Pancreas (tissue), 10 donors: ENCODE measurements around the gene TYSND1. TPM values are rescaled to one million over a fixed set of nuclear protein-coding genes. Genes with fewer than 3 reads are reported as not detected.

ENCODE experiments used
- ATAC-seq, 4 donors: fragments of 200-7000 bp; cut with Tn5 transposase; one replicate each; pipeline versions ENCODE4 v1.8.0 to v1.9.1; 2020; ENCODE audit warnings: mild to moderate bottlenecking in 4 of 4, moderate library complexity in 4 of 4
- DNase-seq, 6 donors: peaks; one replicate each; pipeline ENCODE4 v3.0.0-alpha.2; 2020
- FAIRE-seq: peaks from 2 replicates; lab custom pipeline; 2012; peaks lifted over from hg19 to GRCh38; lab: Jason Lieb, UNC
- H3K27ac ChIP-seq, 4 donors: fragments of 200-600 bp; sonication (generic); 1 replicate in 3 of 4; 2 replicates in 1 of 4; pipeline versions ENCODE4 v1.5.0 to v1.8.0; 2020
- H3K27me3 ChIP-seq, 4 donors: fragments of 200-600 bp; one replicate each; pipeline ENCODE4 v1.8.0; 2021
- H3K36me3 ChIP-seq, 3 donors: fragments of 200-600 bp; sonication (generic) in 1 of 3; one replicate each; pipeline versions ENCODE4 v1.5.0 to v1.8.0; 2020 to 2021
- H3K4me1 ChIP-seq, 3 donors: fragments of 200-600 bp; one replicate each; pipeline ENCODE4 v1.8.0; 2021
- H3K4me3 ChIP-seq, 4 donors: fragments of 200-600 bp; sonication (generic) in 2 of 4; one replicate each; pipeline versions ENCODE4 v1.5.0 to v1.8.0; 2020 to 2021
- H3K9me3 ChIP-seq, 4 donors: fragments of 200-600 bp; one replicate each; pipeline ENCODE4 v1.8.0; 2021
- CTCF ChIP-seq, 4 donors: fragments of 200-600 bp; sonication (generic) in 3 of 4; IDR thresholded peaks; one replicate each; pipeline versions ENCODE4 v1.5.0 to v1.8.0; 2021; ENCODE audit warnings: antibody characterized with exemption in 4 of 4
- WGBS, 2 donors: extraction: QIAGEN DNeasy Blood & Tissue Kit; methylation state at CpG; one replicate each; pipeline ENCODE4 v1.1.7; 2013; 5-methylcytosine and 5-hydroxymethylcytosine counted together
- intact Hi-C, 3 donors: fragments of 100-400 bp; cut with DNase I; formaldehyde crosslinking; loops; one replicate each; pipeline versions ENCODE4 v1.11.1 to v1.14.2; 2022
- polyA plus RNA-seq, 2 donors: library from polyadenylated mRNA; stranded (reverse); fragments of 200-250 nt; gene quantifications; one replicate each; pipeline ENCODE4 v1.2.3, GENCODE V29; 2013
- total RNA-seq, 6 donors: library from RNA; stranded (reverse); fragmentation: NEBNext Ultra II Directional in 4 of 6; extraction: Animal tissue kit (Norgen Biotek cat#: 25700) in 4 of 6; gene quantifications; one replicate each; pipeline versions ENCODE4 v1.2.1 to v1.2.4, GENCODE V29; 2021 to 2023
- donor health status: healthy with polysubstance abuse.
- donor health status: DM: no; HTN: no; CAD: no; lungs with moderate emphysema.
- donor health status: DM: no; HTN: no; CAD: no.
- donor health status: control.
- donor health status: control.
- donor health status: Bipolar disorder and iron deficiency.
- donor health status: DM: yes; HTN: yes; CAD: no.
- donor health status: DM: no; HTN: no; CAD: no.
- donor health status: DM: no; HTN: no; CAD: no.
- donor health status: DM: yes; HTN: yes; CAD: no.

TYSND1 gene
- total and polyA plus RNA-seq, 8 donors = 6.7 to 9.5 (median 7.9) TPM

GRCh38 chr10:70118196-70118595, 28.3 kb downstream of the TYSND1 start:
- no peak for TF ChIP-seq CTCF (IDR thresholded peaks at IDR 0.05)
- Histone ChIP-seq H3K9me3 (no peaks in the 10 kb centered on the region), H3K36me3 (peaks cover 0 to 5% (median 0%) of the 10 kb centered on the region in 3 donors), H3K27ac (no peak overlapping the region), H3K4me3 (no peak overlapping the region), H3K4me1 (no peaks in the 10 kb centered on the region), H3K27me3 (no peaks in the 10 kb centered on the region)
- FAIRE-seq = no peak
- intact Hi-C loops = no loop called here
- DNase-seq = no peak
- WGBS, 2 donors = 89% methylated on average over 3 of the region's 3 CpGs
- no peak for ATAC-seq

GRCh38 chr10:70117646-70118045, 28.9 kb downstream of the TYSND1 start:
- FAIRE-seq = no peak
- H3K4me1 ChIP-seq = no peaks in the 10 kb centered on the region
- no peak for TF ChIP-seq CTCF (IDR thresholded peaks at IDR 0.05)
- intact Hi-C loops = no loop called here
- peaks cover 0 to 8% (median 0%) of the 10 kb centered on the region in 3 donors for H3K36me3 ChIP-seq
- H3K4me3 ChIP-seq = no peak overlapping the region
- no peaks in the 10 kb centered on the region for H3K27me3 ChIP-seq
- H3K9me3 ChIP-seq = no peaks in the 10 kb centered on the region
- H3K27ac ChIP-seq = no peak overlapping the region
- DNase-seq = no peak
- ATAC-seq = no peak
- 84% methylated on average over 10 of the region's 10 CpGs for WGBS, 2 donors

GRCh38 chr10:70115948-70116682, 30.4 kb downstream of the TYSND1 start:
- no peak overlapping the region for H3K4me3 ChIP-seq
- ATAC-seq (peak; percentile 77 to 95 (median 82)), DNase-seq (peak in 5 of 6 donors; percentile 40 to 75 (median 62)), FAIRE-seq (no peak)
- intact Hi-C loops = no loop called here
- WGBS, 2 donors = 47 to 48% methylated on average over 12 of the region's 12 CpGs
- no peaks in the 10 kb centered on the region for H3K9me3 ChIP-seq
- H3K36me3 ChIP-seq = peaks cover 0 to 10% (median 0%) of the 10 kb centered on the region in 3 donors
- H3K27ac ChIP-seq = no peak overlapping the region
- no peaks in the 10 kb centered on the region for H3K27me3 ChIP-seq
- TF ChIP-seq CTCF (IDR thresholded peaks at IDR 0.05) = peak; percentile 81 to 92 (median 86)
- H3K4me1 ChIP-seq = no peaks in the 10 kb centered on the region

- H3K27me3 ChIP-seq = no peaks in the 10 kb centered on the region
- no peaks in the 10 kb centered on the region for H3K4me1 ChIP-seq
- ATAC-seq (no peak), DNase-seq (no peak), FAIRE-seq (no peak)
- peaks cover 0 to 10% (median 0%) of the 10 kb centered on the region in 3 donors for H3K36me3 ChIP-seq
- H3K27ac ChIP-seq = no peak overlapping the region
- no peak for TF ChIP-seq CTCF (IDR thresholded peaks at IDR 0.05)
- H3K9me3 ChIP-seq = no peaks in the 10 kb centered on the region
- 94 to 95% methylated on average over 15 of the region's 15 CpGs for WGBS, 2 donors
- intact Hi-C loops = no loop called here
- no peak overlapping the region for H3K4me3 ChIP-seq
Observed at GRCh38 chr10:70114902-70115301, 31.6 kb downstream of the TYSND1 start.

GRCh38 chr10:70112071-70112470, 34.4 kb downstream of the TYSND1 start:
- Histone ChIP-seq H3K9me3 (no peaks in the 10 kb centered on the region), H3K36me3 (peaks cover 0 to 10% (median 0%) of the 10 kb centered on the region in 3 donors), H3K4me1 (no peaks in the 10 kb centered on the region), H3K27ac (no peak overlapping the region), H3K27me3 (no peaks in the 10 kb centered on the region), H3K4me3 (no peak overlapping the region)
- TF ChIP-seq CTCF (IDR thresholded peaks at IDR 0.05) = no peak
- no peak for FAIRE-seq
- no peak for ATAC-seq
- DNase-seq = no peak
- intact Hi-C loops = no loop called here
- WGBS, 2 donors = 88 to 91% methylated on average over 8 of the region's 8 CpGs
